Chondrocyte (in vitro differentiated cells): ENCODE data around the gene EIPR1. TPM values are rescaled to one million over a fixed set of nuclear protein-coding genes. Genes with fewer than 3 reads are reported as not detected.

Experiments used
- DNase-seq: peaks from one replicate; pipeline ENCODE4 v3.0.0; 2021; ENCODE audit warnings: mixed read lengths, low spot score
- H3K27ac Mint-ChIP-seq: one replicate; pipeline ENCODE4 v1.8.0; 2021; ENCODE audit warnings: mild to moderate bottlenecking, moderate library complexity, mixed read lengths; ENCODE audit not compliant: unreplicated experiment
- H3K27me3 Mint-ChIP-seq: 2 replicates; pipeline ENCODE4 v1.8.0; 2021; ENCODE audit warnings: low read depth, mixed read lengths
- H3K36me3 Mint-ChIP-seq: 2 replicates; pipeline ENCODE4 v1.8.0; 2021; ENCODE audit warnings: low read depth, mixed read lengths
- H3K4me1 Mint-ChIP-seq: 2 replicates; pipeline ENCODE4 v1.8.0; 2021; ENCODE audit warnings: low read depth, mild to moderate bottlenecking, mixed read lengths
- H3K4me3 Mint-ChIP-seq: one replicate; pipeline ENCODE4 v1.8.0; 2021; ENCODE audit warnings: mild to moderate bottlenecking, moderate library complexity, mixed read lengths; ENCODE audit not compliant: unreplicated experiment
- H3K9me3 Mint-ChIP-seq: 2 replicates; pipeline ENCODE4 v1.8.0; 2021; ENCODE audit warnings: low read depth, mixed read lengths
- total RNA-seq: library from RNA; stranded (reverse); gene quantifications from 3 replicates; pipeline ENCODE4 v1.2.1, GENCODE V29; 2021
- TF ChIP-seq, protein P1 (sequence below): fragments of 200-600 bp; sonication (generic); IDR thresholded peaks from 2 replicates; pipeline ENCODE4 v1.5.0; 2021; ENCODE audit warnings: antibody characterized with exemption, mild to moderate bottlenecking, moderate library complexity

Gene EIPR1
- total RNA-seq, 1 donor from 2014 or later = 18.2 TPM

DNA sequence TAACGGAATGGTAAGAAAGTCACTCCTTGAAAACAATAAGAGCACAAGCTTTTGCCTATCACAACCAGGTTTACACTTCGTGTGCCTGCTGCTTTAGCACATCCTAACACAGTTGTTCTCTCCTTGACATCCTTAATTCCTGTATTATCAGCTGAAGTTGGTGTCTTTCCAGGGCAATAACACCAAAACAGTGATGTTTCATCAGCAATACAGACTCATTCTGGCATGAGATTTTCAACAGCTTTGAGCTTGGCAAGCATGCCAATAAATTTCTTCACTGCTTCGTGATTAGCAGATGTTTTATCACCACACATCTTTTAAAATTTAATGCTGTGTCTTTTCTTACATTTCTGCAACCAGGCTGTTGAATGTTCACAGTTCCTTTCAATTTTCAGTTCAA lies 148.4 kb downstream of the EIPR1 start:
- Mint-ChIP-seq H3K4me1 (no peaks in the 10 kb centered on the region), H3K4me3 (no peak overlapping the region), H3K36me3 (peaks cover 9% of the 10 kb centered on the region), H3K27ac (no peak overlapping the region), H3K9me3 (peaks cover 34% of the 10 kb centered on the region), H3K27me3 (no peaks in the 10 kb centered on the region)
- TF ChIP-seq, protein P1, sequence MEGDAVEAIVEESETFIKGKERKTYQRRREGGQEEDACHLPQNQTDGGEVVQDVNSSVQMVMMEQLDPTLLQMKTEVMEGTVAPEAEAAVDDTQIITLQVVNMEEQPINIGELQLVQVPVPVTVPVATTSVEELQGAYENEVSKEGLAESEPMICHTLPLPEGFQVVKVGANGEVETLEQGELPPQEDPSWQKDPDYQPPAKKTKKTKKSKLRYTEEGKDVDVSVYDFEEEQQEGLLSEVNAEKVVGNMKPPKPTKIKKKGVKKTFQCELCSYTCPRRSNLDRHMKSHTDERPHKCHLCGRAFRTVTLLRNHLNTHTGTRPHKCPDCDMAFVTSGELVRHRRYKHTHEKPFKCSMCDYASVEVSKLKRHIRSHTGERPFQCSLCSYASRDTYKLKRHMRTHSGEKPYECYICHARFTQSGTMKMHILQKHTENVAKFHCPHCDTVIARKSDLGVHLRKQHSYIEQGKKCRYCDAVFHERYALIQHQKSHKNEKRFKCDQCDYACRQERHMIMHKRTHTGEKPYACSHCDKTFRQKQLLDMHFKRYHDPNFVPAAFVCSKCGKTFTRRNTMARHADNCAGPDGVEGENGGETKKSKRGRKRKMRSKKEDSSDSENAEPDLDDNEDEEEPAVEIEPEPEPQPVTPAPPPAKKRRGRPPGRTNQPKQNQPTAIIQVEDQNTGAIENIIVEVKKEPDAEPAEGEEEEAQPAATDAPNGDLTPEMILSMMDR = no peak
- no peak for DNase-seq

DNA sequence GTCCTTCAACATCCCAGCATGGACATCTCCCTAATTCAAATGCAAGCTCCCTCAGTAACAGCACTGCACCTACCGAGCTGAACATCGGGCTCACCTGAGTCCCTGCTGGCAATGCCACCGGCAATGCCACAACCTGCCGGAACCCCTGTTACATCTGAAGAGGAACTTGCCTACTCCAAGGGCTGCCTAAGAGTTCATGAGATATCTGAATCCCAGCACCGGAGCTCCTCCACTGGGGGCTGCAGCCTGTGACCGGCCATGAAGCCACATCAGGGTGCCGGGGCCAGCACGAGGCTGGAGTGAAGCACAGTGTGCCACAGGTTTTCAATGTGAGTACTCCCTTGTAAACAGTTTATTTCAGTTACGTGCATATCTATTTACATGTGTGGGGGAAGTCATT lies 152.9 kb downstream of the EIPR1 start:
- Mint-ChIP-seq H3K4me1 (no peaks in the 10 kb centered on the region), H3K9me3 (peaks cover 19% of the 10 kb centered on the region), H3K36me3 (peaks cover 7% of the 10 kb centered on the region), H3K27me3 (no peaks in the 10 kb centered on the region), H3K27ac (no peak overlapping the region), H3K4me3 (no peak overlapping the region)
- DNase-seq = no peak
- TF ChIP-seq, protein P1 = no peak

DNA sequence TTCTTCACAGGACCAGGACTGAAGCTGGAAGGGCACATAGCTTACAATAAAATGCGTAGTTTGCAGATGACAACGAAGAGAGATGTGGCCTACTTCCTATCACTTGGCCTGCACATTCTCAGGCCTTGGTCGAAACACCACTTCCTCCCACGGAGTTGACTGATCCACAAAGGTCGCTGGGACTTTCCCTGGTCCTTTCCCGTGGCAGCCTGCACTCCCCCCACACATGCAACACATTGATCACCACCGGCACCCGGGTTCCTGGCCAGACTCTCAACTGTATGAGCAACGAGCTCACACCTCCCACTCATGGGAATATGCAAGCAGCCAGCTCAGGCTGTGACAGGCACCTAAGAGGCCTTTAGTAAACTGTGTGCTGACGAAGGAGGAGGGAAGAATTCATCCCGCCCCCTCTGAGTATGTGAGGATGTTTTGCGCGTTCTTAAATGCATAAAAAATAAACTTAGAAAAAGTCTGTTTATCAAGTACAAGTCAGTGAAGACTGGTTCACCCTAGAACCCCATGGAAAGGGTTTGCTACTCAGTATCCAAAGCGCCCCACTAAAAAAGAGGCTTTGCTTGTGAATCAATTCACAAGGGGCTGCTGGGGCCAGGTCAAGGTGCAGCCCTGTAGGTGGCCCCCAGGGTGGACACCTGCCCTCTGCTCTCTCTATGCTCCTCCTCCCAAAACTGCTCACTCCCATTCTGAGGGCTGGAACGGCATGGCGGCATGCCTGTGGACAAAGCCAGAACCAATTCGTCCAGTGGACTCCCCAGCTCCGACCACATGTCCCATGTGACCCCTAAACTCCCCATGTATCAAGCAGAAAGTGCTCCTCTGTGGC lies 154.3 kb downstream of the EIPR1 start:
- Mint-ChIP-seq H3K27me3 (no peaks in the 10 kb centered on the region), H3K36me3 (peaks cover 4% of the 10 kb centered on the region), H3K9me3 (peaks cover 14% of the 10 kb centered on the region), H3K4me1 (no peaks in the 10 kb centered on the region), H3K27ac (no peak overlapping the region), H3K4me3 (no peak overlapping the region)
- TF ChIP-seq, protein P1 = no peak
- no peak for DNase-seq

DNA sequence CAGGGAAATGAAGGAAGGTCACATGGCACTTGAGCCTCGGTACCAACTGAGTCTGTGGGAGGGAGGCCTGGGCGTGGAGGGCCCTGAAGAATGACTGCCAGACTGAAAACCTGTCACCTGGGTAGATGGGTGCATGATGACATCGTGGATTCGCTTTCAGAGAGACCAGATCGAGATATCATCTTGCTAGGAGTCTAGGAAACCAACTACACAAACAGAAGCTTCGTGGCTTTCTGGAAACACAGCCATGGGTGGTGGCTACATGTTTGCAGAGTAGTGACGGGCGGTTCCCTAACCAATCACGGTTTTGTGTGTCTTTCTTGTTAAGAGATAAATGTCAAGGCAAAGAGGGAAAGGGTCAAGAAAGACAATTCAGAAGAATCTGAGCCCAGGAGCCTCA lies 155.0 kb downstream of the EIPR1 start:
- Mint-ChIP-seq H3K27ac (no peak overlapping the region), H3K27me3 (no peaks in the 10 kb centered on the region), H3K9me3 (peaks cover 13% of the 10 kb centered on the region), H3K4me3 (no peak overlapping the region), H3K36me3 (peaks cover 4% of the 10 kb centered on the region), H3K4me1 (no peaks in the 10 kb centered on the region)
- DNase-seq = no peak
- TF ChIP-seq, protein P1 = no peak

DNA sequence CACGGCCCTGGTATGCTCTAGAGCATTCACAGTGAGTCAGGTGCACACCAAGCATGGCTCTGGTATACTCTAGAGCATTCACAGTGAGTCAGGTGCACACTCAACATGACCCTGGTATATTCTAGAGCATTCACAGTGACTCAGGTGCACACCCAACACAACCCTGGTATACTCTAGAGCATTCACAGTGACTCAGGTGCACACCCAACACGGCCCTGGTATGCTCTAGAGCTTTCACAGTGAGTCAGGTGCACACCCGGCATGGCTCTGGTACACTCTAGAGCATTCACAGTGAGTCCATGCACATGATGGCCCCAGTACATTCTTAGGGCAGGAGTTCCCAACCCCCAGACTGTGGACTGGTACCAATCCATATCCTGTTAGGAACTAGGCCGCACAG lies 158.1 kb downstream of the EIPR1 start:
- no peaks in the 10 kb centered on the region for H3K4me1 Mint-ChIP-seq
- H3K4me3 Mint-ChIP-seq = no peak overlapping the region
- no peak overlapping the region for H3K27ac Mint-ChIP-seq
- TF ChIP-seq, protein P1 = no peak
- no peaks in the 10 kb centered on the region for H3K9me3 Mint-ChIP-seq
- no peaks in the 10 kb centered on the region for H3K27me3 Mint-ChIP-seq
- DNase-seq = no peak
- H3K36me3 Mint-ChIP-seq = no peaks in the 10 kb centered on the region
